ENCODE data around the gene FOXP4. TPM values are rescaled to one million over a fixed set of nuclear protein-coding genes. Genes with fewer than 3 reads are reported as not detected.

Gene FOXP4
- polyA plus RNA-seq, 1 of the 3 experiments (the other 2 are of a cell fraction): 7.3 TPM

GRCh38 chr6:41523915-41524633 lies 22.1 kb upstream of the FOXP4 start:
- Histone ChIP-seq H3K27me3 (ENCODE audit: insufficient read depth) (no peaks in the 10 kb centered on the region; the same call in 1 of the 2 replicates), H3K4me1 (ENCODE audit: control insufficient read depth in 1 of 2, insufficient read depth in 2 of 2, low read depth in 1 of 2, low read length in 1 of 2) (peaks cover 0 to 23% of the 10 kb centered on the region in 2 experiments; a peak in 1 of 4 replicates), H4K20me1 (ENCODE audit: insufficient read depth) (no peaks in the 10 kb centered on the region), H3K9me2 (no peaks in the 10 kb centered on the region), H3F3A (replicated peaks; ENCODE audit: insufficient read depth) (no peaks in the 10 kb centered on the region), H3K9ac (no peak overlapping the region), H3K4me3 (ENCODE audit: low read depth in 2 of 2, low read length in 1 of 2) (no peak overlapping the region), H3K27ac (ENCODE audit: low read depth in 2 of 2, low read length in 1 of 2) (no peak overlapping the region), H3K4me2 (no peak overlapping the region), H3K36me3 (replicated peaks in 1 of 2; ENCODE audit: control insufficient read depth in 1 of 2, insufficient read depth in 2 of 2, low read length in 1 of 2) (no peaks in the 10 kb centered on the region), H3K79me2 (ENCODE audit: insufficient read depth) (no peaks in the 10 kb centered on the region), H3K9me3 (no peaks in the 10 kb centered on the region), H2AFZ (ENCODE audit: low read depth) (no peak overlapping the region)
- ChIA-PET POLR2A (no interaction called here), CTCF (interaction anchor here (0.7 kb wide), 1 partner anchor 55 kb away, joined by 3 read pairs; no protein-coding TSS in a partner anchor)
- WGBS (ENCODE audit: low lambda C conversion rate): 64% methylated on average over 14 of the region's 14 CpGs
- DNase-seq: no peak
- TF ChIP-seq SMC3 (IDR thresholded peaks at IDR 0.05; ENCODE audit: low read depth, low read length): no peak
- no peak for TF ChIP-seq IRF3 (IDR thresholded peaks at IDR 0.05; ENCODE audit: low read depth, low read length)
- no peak for TF ChIP-seq TEAD4 (IDR thresholded peaks at IDR 0.05; ENCODE audit: borderline replicate concordance, insufficient read depth)
- TF ChIP-seq POLR2AphosphoS5 (IDR thresholded peaks at IDR 0.05; ENCODE audit: low read depth, low read length): no peak
- no peak for TF ChIP-seq YY1 (IDR thresholded peaks at IDR 0.05; ENCODE audit: low read depth)
- no peak for TF ChIP-seq SIN3A (IDR thresholded peaks at IDR 0.05; ENCODE audit: borderline replicate concordance, low read depth, low read length)
- TF ChIP-seq FOSL2 (IDR thresholded peaks at IDR 0.05; ENCODE audit: borderline replicate concordance, low read depth): no peak
- no peak for TF ChIP-seq MXI1 (IDR thresholded peaks at IDR 0.05; ENCODE audit: low read depth, low read length)
- TF ChIP-seq MEF2A (IDR thresholded peaks at IDR 0.05; ENCODE audit: borderline replicate concordance, low read depth): no peak
- no peak for TF ChIP-seq TAF1 (IDR thresholded peaks at IDR 0.05; ENCODE audit: borderline replicate concordance, low read depth, low read length)
- TF ChIP-seq JUND (IDR thresholded peaks at IDR 0.05): no peak
- no peak for TF ChIP-seq NRF1 (IDR thresholded peaks at IDR 0.05; ENCODE audit: low read depth, low read length)
- no peak for TF ChIP-seq GABPA (IDR thresholded peaks at IDR 0.05; ENCODE audit: low read depth)
- no peak for TF ChIP-seq FOXJ3 (CRISPR knock-in tag; IDR thresholded peaks at IDR 0.05)
- TF ChIP-seq PBX3 (IDR thresholded peaks at IDR 0.05): no peak
- no peak for TF ChIP-seq EZH2phosphoT487 (IDR thresholded peaks at IDR 0.05; ENCODE audit: borderline replicate concordance, low read depth)
- TF ChIP-seq RAD21 (IDR thresholded peaks at IDR 0.05; ENCODE audit: low read length): no peak
- TF ChIP-seq FOXM1 (IDR thresholded peaks at IDR 0.05; ENCODE audit: low read depth): no peak
- TF ChIP-seq TCF12 (IDR thresholded peaks at IDR 0.05): no peak
